Panc1 (cell line): ENCODE results near the gene OR2H1.

Source experiments
- CTCF ChIP-seq: fragments of 450-650 bp; IDR thresholded peaks from 2 replicates; pipeline ENCODE4 v1.5.1; 2017; ENCODE audit warnings: mild to moderate bottlenecking
- POLR2AphosphoS5 ChIP-seq: IDR thresholded peaks from 2 replicates; pipeline ENCODE4 v1.6.1; 2012; ENCODE audit warnings: mild to moderate bottlenecking, low read depth, low read length, moderate library complexity
- REST ChIP-seq, 2 experiments: IDR thresholded peaks; 2 replicates each; pipeline ENCODE4 v1.6.1; 2011 to 2012; ENCODE audit warnings: low read depth in 2 of 2, control low read depth in 1 of 2, low read length in 1 of 2, mild to moderate bottlenecking in 1 of 2, moderate library complexity in 1 of 2; ENCODE audit not compliant: insufficient read depth in 1 of 2

GRCh38 chr6:29447670-29448069 lies 9.3 kb upstream of the OR2H1 start:
- TF ChIP-seq CTCF, result no peak
- no peak for TF ChIP-seq POLR2AphosphoS5
- TF ChIP-seq REST (IDR thresholded peaks at IDR 0.05; ENCODE audit: insufficient read depth in 1 of 2, low read depth in 2 of 2, low read length in 1 of 2), result no peak
